Neuronal stem cell (in vitro differentiated cells): ENCODE results near the gene GRM7.
A peak's percentile ranks its signal among the peaks of the same experiment; 100 is the strongest.

Experiments used
- DNase-seq: peaks from one replicate; pipeline ENCODE4 v3.0.0-alpha.2; 2013; ENCODE audit warnings: low spot score
- H2AFZ ChIP-seq: one replicate; pipeline ENCODE4 v1.6.1; 2013; ENCODE audit warnings: mild to moderate bottlenecking, low read length, inconsistent platforms
- H2AK5ac ChIP-seq: 2 replicates; pipeline ENCODE4 v1.6.1; 2013; ENCODE audit warnings: low read depth, mild to moderate bottlenecking, inconsistent platforms, low read length, moderate library complexity, mixed read lengths
- H2BK120ac ChIP-seq: 2 replicates; pipeline ENCODE4 v1.6.1; 2013; ENCODE audit warnings: low read depth, mild to moderate bottlenecking, inconsistent platforms, low read length, moderate library complexity, mixed read lengths
- H2BK12ac ChIP-seq: one replicate; pipeline ENCODE4 v1.6.1; 2013; ENCODE audit warnings: low read length, inconsistent platforms
- H2BK15ac ChIP-seq: 2 replicates; pipeline ENCODE4 v1.6.1; 2013; ENCODE audit warnings: mild to moderate bottlenecking, low read length, inconsistent platforms, mixed read lengths
- H2BK5ac ChIP-seq: one replicate; pipeline ENCODE4 v1.6.1; 2013; ENCODE audit warnings: inconsistent platforms, mild to moderate bottlenecking, low read length, moderate library complexity
- H3K14ac ChIP-seq: one replicate; pipeline ENCODE4 v1.6.1; 2013; ENCODE audit warnings: low read length, inconsistent platforms
- H3K18ac ChIP-seq: 2 replicates; pipeline ENCODE4 v1.6.1; 2013; ENCODE audit warnings: low read length, inconsistent platforms
- H3K23ac ChIP-seq: 2 replicates; pipeline ENCODE4 v1.6.1; 2013; ENCODE audit warnings: low read depth, mild to moderate bottlenecking, mixed read lengths, low read length, inconsistent platforms; ENCODE audit not compliant: poor library complexity
- H3K27ac ChIP-seq: replicated peaks from 3 replicates; pipeline ENCODE4 v1.5.1; 2013; ENCODE audit warnings: low read length, inconsistent platforms
- H3K27me3 ChIP-seq, 3 experiments: 2 replicates each; pipeline ENCODE4 v1.6.1; 2013; ENCODE audit warnings: low read length in 3 of 3, mild to moderate bottlenecking in 2 of 3, inconsistent platforms in 1 of 3, low read depth in 1 of 3, mixed read lengths in 1 of 3, moderate library complexity in 1 of 3; ENCODE audit not compliant: control insufficient read depth in 3 of 3, insufficient read depth in 3 of 3
- H3K36me3 ChIP-seq, 2 donors: replicated peaks in 1 of 2; 2 replicates each; pipeline ENCODE4 v1.6.1; 2013; ENCODE audit warnings: low read length in 2 of 2; ENCODE audit not compliant: control insufficient read depth in 2 of 2, insufficient read depth in 2 of 2
- H3K4ac ChIP-seq: 2 replicates; pipeline ENCODE4 v1.6.1; 2013; ENCODE audit warnings: inconsistent platforms, mild to moderate bottlenecking, low read length, moderate library complexity
- H3K4me1 ChIP-seq, 2 donors: 1 replicate in 1 of 2; 2 replicates in 1 of 2; pipeline ENCODE4 v1.6.1; 2013; ENCODE audit warnings: low read length in 2 of 2, low read depth in 1 of 2; ENCODE audit not compliant: control insufficient read depth in 2 of 2, insufficient read depth in 1 of 2
- H3K4me2 ChIP-seq: one replicate; pipeline ENCODE4 v1.6.1; 2013; ENCODE audit warnings: mild to moderate bottlenecking, low read length, inconsistent platforms; ENCODE audit not compliant: insufficient read depth, poor library complexity, severe bottlenecking
- H3K4me3 ChIP-seq, 2 donors: 2 replicates each; pipeline ENCODE4 v1.5.1; 2013; ENCODE audit warnings: low read length in 2 of 2, mild to moderate bottlenecking in 2 of 2, inconsistent platforms in 1 of 2, moderate library complexity in 1 of 2
- H3K79me1 ChIP-seq: one replicate; pipeline ENCODE4 v1.6.1; 2013; ENCODE audit warnings: low read depth, mild to moderate bottlenecking, inconsistent platforms, low read length, moderate library complexity
- H3K9ac ChIP-seq: one replicate; pipeline ENCODE4 v1.6.1; 2013; ENCODE audit warnings: mild to moderate bottlenecking, low read depth, low read length, inconsistent platforms; ENCODE audit not compliant: poor library complexity
- H3K9me3 ChIP-seq, 2 donors: replicated peaks in 1 of 2; 2 replicates each; pipeline versions ENCODE3 to v1.6.1; 2013; ENCODE audit warnings: low read length in 2 of 2, mild to moderate bottlenecking in 2 of 2, inconsistent platforms in 1 of 2, low read depth in 1 of 2, mixed read lengths in 1 of 2, moderate library complexity in 1 of 2; ENCODE audit not compliant: control insufficient read depth in 2 of 2, insufficient read depth in 1 of 2
- H4K8ac ChIP-seq: one replicate; pipeline ENCODE4 v1.6.1; 2013; ENCODE audit warnings: low read depth, mild to moderate bottlenecking, inconsistent platforms, low read length, moderate library complexity
- H4K91ac ChIP-seq: one replicate; pipeline ENCODE4 v1.6.1; 2013; ENCODE audit warnings: low read length, low read depth, mild to moderate bottlenecking, inconsistent platforms; ENCODE audit not compliant: poor library complexity
- WGBS, 2 donors: extraction: QIAGEN DNeasy Blood & Tissue Kit; methylation state at CpG; one replicate each; pipeline ENCODE4 v1.1.7; 2013; ENCODE audit warnings: missing lambda C conversion rate in 2 of 2, mixed read lengths in 1 of 2; ENCODE audit not compliant: insufficient read length in 2 of 2, insufficient replicate concordance in 1 of 2; ENCODE audit errors: extremely low coverage in 2 of 2; 5-methylcytosine and 5-hydroxymethylcytosine counted together

GRM7 gene

DNA sequence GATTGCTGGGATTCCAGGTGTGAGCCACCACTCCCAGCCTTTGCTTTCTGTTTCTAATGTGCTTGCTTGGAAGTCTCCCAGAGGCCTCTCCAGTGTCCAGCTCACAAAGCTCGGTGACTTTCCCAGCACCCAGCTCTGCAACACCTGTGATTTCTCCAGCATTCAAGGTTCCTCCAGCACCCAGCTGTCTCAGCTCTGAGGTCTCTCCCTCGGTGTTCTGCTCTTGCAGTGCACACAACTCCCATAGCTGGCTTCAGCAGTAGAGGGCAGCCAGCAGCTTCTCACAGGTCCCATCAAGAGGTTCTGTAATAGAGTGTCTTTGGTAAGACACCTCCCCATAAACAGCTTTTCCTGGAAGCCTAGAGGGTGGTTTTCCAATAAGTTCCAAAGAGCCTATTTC, 75.1 kb downstream of the GRM7 start:
- WGBS, 2 donors = no CpG with 5 or more reads among the region's 2 CpGs
- H3K4ac ChIP-seq = no peak overlapping the region
- H3K4me3 ChIP-seq = no peak overlapping the region
- no peak overlapping the region for H2BK12ac ChIP-seq
- no peak overlapping the region for H3K23ac ChIP-seq
- peaks cover 0 to 1% of the 10 kb centered on the region in 2 donors for H3K9me3 ChIP-seq
- peak overlapping the region; percentile 55 for H3K18ac ChIP-seq
- H3K27ac ChIP-seq = no peak overlapping the region
- no peak overlapping the region for H2AFZ ChIP-seq
- no peak overlapping the region for H2AK5ac ChIP-seq
- no peak overlapping the region for H3K4me2 ChIP-seq
- H3K4me1 ChIP-seq = no peaks in the 10 kb centered on the region
- no peaks in the 10 kb centered on the region for H3K79me1 ChIP-seq
- H2BK15ac ChIP-seq = no peak overlapping the region
- H2BK5ac ChIP-seq = no peak overlapping the region
- H4K8ac ChIP-seq = no peak overlapping the region
- no peaks in the 10 kb centered on the region for H3K27me3 ChIP-seq
- DNase-seq = no peak
- no peak overlapping the region for H3K9ac ChIP-seq
- no peaks in the 10 kb centered on the region for H3K36me3 ChIP-seq
- no peak overlapping the region for H4K91ac ChIP-seq
- no peak overlapping the region for H3K14ac ChIP-seq
- no peak overlapping the region for H2BK120ac ChIP-seq

DNA sequence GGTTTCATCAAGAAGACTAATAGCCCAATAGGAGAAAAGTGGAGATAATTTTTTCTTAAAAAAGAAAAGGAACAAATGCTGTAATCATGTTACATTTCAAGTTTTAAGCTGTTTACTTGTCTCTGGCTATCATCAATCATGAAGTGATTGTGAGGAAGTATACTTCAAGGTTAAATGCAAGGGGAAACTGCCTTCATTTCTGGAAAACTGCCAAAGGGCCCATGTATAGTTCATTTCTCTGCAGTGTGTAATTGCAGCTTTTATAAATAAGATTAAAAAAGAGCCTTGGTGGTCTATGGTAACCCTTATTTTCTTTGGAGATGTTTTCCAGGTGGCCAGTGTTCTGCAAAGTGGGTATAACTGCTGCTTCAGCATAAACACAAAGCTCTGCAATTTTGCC, 101.9 kb downstream of the GRM7 start:
- Histone ChIP-seq H2BK5ac (no peak overlapping the region), H4K8ac (no peak overlapping the region), H3K27me3 (no peaks in the 10 kb centered on the region), H3K36me3 (no peaks in the 10 kb centered on the region), H3K18ac (no peak overlapping the region), H2BK15ac (no peak overlapping the region), H3K4me3 (no peak overlapping the region), H3K4me1 (peaks cover 0 to 8% of the 10 kb centered on the region in 2 donors), H3K14ac (no peak overlapping the region), H4K91ac (no peak overlapping the region), H3K79me1 (no peaks in the 10 kb centered on the region), H2BK12ac (no peak overlapping the region), H3K9me3 (no peaks in the 10 kb centered on the region), H2BK120ac (no peak overlapping the region), H2AK5ac (no peak overlapping the region), H3K4me2 (no peak overlapping the region), H2AFZ (no peak overlapping the region), H3K9ac (no peak overlapping the region), H3K4ac (no peak overlapping the region), H3K27ac (no peak overlapping the region), H3K23ac (no peak overlapping the region)
- no peak for DNase-seq

DNA sequence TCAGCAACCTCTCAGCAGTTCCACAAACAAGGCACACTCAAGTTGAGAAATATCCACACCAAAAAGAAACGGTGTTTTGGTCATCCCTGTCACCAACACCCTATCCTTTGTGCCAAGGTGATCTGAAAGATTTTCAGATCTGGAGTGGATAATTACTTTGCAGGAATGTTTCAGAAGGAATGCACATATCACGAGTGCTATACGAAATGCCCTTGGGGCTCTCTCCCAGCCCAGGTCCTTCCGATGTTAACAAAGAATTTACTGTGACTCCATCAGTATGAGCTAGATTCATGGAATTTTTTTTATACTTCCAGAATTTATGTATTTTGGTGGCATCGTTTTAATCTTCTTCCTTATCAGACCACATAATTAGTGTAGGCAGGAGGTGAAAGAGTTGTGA, 105.0 kb downstream of the GRM7 start:
- H3K14ac ChIP-seq = no peak overlapping the region
- no peak overlapping the region for H3K23ac ChIP-seq
- no peak overlapping the region for H3K4me2 ChIP-seq
- no peak for DNase-seq
- no peak overlapping the region for H2BK120ac ChIP-seq
- no peak overlapping the region for H4K8ac ChIP-seq
- no peaks in the 10 kb centered on the region for H3K79me1 ChIP-seq
- H2BK5ac ChIP-seq = no peak overlapping the region
- H2BK12ac ChIP-seq = no peak overlapping the region
- H3K9me3 ChIP-seq = no peaks in the 10 kb centered on the region
- no peak overlapping the region for H2AFZ ChIP-seq
- H2AK5ac ChIP-seq = no peak overlapping the region
- H3K36me3 ChIP-seq = no peaks in the 10 kb centered on the region
- no peak overlapping the region for H4K91ac ChIP-seq
- H3K27ac ChIP-seq = no peak overlapping the region
- no peak overlapping the region for H2BK15ac ChIP-seq
- no peak overlapping the region for H3K18ac ChIP-seq
- no CpG with 5 or more reads among the region's 5 CpGs for WGBS, 2 donors
- no peak overlapping the region for H3K4me3 ChIP-seq
- peaks cover 0 to 8% of the 10 kb centered on the region in 2 donors for H3K4me1 ChIP-seq
- no peak overlapping the region for H3K4ac ChIP-seq
- no peak overlapping the region for H3K9ac ChIP-seq
- no peaks in the 10 kb centered on the region for H3K27me3 ChIP-seq

DNA sequence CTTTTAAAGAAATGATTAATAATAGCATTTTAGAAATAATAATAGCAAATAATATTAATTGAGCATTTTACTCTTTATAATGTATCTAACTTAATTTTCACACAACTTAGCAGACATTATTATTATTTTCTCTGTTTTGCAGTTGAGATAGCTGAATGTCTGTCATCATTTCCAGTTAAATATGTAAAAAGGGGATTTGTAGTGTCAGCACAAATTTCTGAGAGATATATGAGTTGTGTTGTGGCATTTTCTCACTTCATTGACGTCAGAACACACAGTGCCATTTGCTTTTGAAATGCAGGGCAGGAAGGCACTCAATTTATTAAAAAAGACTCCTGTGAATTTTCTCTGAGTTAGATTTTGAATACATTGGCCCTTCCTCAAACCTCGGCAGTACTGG, 111.0 kb downstream of the GRM7 start:
- Histone ChIP-seq H3K36me3 (no peaks in the 10 kb centered on the region), H3K23ac (no peak overlapping the region), H3K9me3 (no peaks in the 10 kb centered on the region), H4K8ac (no peak overlapping the region), H3K27me3 (no peaks in the 10 kb centered on the region), H3K4me3 (no peak overlapping the region), H4K91ac (no peak overlapping the region), H2BK15ac (no peak overlapping the region), H3K4ac (no peak overlapping the region), H2BK120ac (no peak overlapping the region), H3K79me1 (no peaks in the 10 kb centered on the region), H3K9ac (no peak overlapping the region), H3K27ac (no peak overlapping the region), H2AK5ac (no peak overlapping the region), H2BK5ac (no peak overlapping the region), H2BK12ac (no peak overlapping the region), H3K4me2 (no peak overlapping the region), H3K18ac (no peak overlapping the region), H3K4me1 (no peaks in the 10 kb centered on the region), H3K14ac (no peak overlapping the region), H2AFZ (no peak overlapping the region)
- WGBS, 2 donors = no CpG with 5 or more reads among the region's 2 CpGs
- DNase-seq = no peak
